Transverse colon (tissue), 4 donors: ENCODE data around the gene ROBO1. TPM values are rescaled to one million over a fixed set of nuclear protein-coding genes. Genes with fewer than 3 reads are reported as not detected.

ENCODE experiments used
- DNase-seq: peaks from one replicate; pipeline ENCODE4 v3.0.0-alpha.2; 2019
- H3K27ac ChIP-seq, 4 donors: fragments of 200-600 bp; sonication (generic); 2 replicates each; pipeline ENCODE4 v1.5.1; 2016 to 2018; ENCODE audit warnings: inconsistent platforms in 4 of 4
- H3K27me3 ChIP-seq: fragments of 200-600 bp; sonication (generic); 2 replicates; pipeline ENCODE4 v1.5.1; 2017; ENCODE audit warnings: inconsistent platforms
- H3K36me3 ChIP-seq, 4 donors: fragments of 200-600 bp; sonication (generic); 2 replicates each; pipeline ENCODE4 v1.5.1; 2017 to 2019; ENCODE audit warnings: inconsistent platforms in 4 of 4
- H3K4me1 ChIP-seq, 4 donors: fragments of 200-600 bp; sonication (generic); 2 replicates each; pipeline ENCODE4 v1.5.1; 2017 to 2020; ENCODE audit warnings: inconsistent platforms in 4 of 4
- H3K4me3 ChIP-seq, 4 donors: fragments of 200-600 bp; sonication (generic); 1 replicate in 1 of 4; 2 replicates in 3 of 4; pipeline versions ENCODE4 v1.5.1 to v1.6.1; 2017 to 2019; ENCODE audit warnings: inconsistent platforms in 4 of 4
- H3K9me3 ChIP-seq, 2 donors: fragments of 200-600 bp; sonication (generic); 2 replicates each; pipeline ENCODE4 v1.5.1; 2017 to 2019; ENCODE audit warnings: inconsistent platforms in 2 of 2
- CTCF ChIP-seq, 5 experiments: fragments of 200-600 bp in 3 of 5; fragments of 450-650 bp in 2 of 5; sonication (generic) in 3 of 5; IDR thresholded peaks; 1 replicate in 2 of 5; 2 replicates in 3 of 5; pipeline ENCODE4 v1.5.1; 2016 to 2017; ENCODE audit warnings: antibody characterized with exemption in 5 of 5, inconsistent platforms in 3 of 5, mild to moderate bottlenecking in 2 of 5, moderate library complexity in 1 of 5
- EP300 ChIP-seq: sonication (generic); formaldehyde crosslinking; IDR thresholded peaks from one replicate; pipeline ENCODE4 v1.6.1; 2017; ENCODE audit warnings: antibody characterized with exemption, low read depth
- POLR2A ChIP-seq: fragments of 450-650 bp; IDR thresholded peaks from one replicate; pipeline ENCODE4 v1.6.1; 2016; ENCODE audit warnings: antibody characterized with exemption, mild to moderate bottlenecking, moderate library complexity
- POLR2AphosphoS5 ChIP-seq, 3 donors: sonication (generic); formaldehyde crosslinking; IDR thresholded peaks; one replicate each; pipeline ENCODE4 v1.6.1; 2016; ENCODE audit warnings: antibody characterized with exemption in 3 of 3
- WGBS, 2 donors: methylation state at CpG; one replicate each; pipeline ENCODE4 v1.1.5; 2018; ENCODE audit warnings: low coverage in 1 of 2; 5-methylcytosine and 5-hydroxymethylcytosine counted together
- in situ Hi-C, 4 donors: fragments of 200-750 bp; cut with MboI; loops; one replicate each; pipeline versions ENCODE4 v1.15.0 to v1.15.1; 2017; ENCODE audit warnings: low sequenced_read_pairs in 3 of 4, low pct_ligation_motif_present in 1 of 4, low pct_unique_long_range_greater_than_20kb in 1 of 4
- intact Hi-C: fragments of 100-400 bp; cut with DNase I; formaldehyde crosslinking; loops from one replicate; pipeline ENCODE4 v1.15.1; 2023; ENCODE audit warnings: low total_unique reads
- total RNA-seq, 4 donors: library from RNA; depleted of rRNA; stranded (reverse); fragments of >200 nt; gene quantifications; one replicate each; pipeline ENCODE4 v1.1.0, GENCODE V29; 2016

Gene ROBO1
- total RNA-seq, 4 donors from 2014 or later, result 7.6 to 68.7 (median 9.1) TPM

- in situ Hi-C loops, result no loop called here
- intact Hi-C loops, result no loop called here
- H3K27me3 ChIP-seq, result peaks cover 37% of the 10 kb centered on the region
- WGBS, 2 donors, result 10 to 15% methylated on average over 7 to 23 of the region's 26 CpGs
- no peak for DNase-seq
- no peaks in the 10 kb centered on the region for H3K9me3 ChIP-seq
- peak overlapping the region in 1 of 4 donors; percentile 29 for H3K4me3 ChIP-seq
- TF ChIP-seq EP300, result no peak
- TF ChIP-seq CTCF (IDR thresholded peaks at IDR 0.05), result no peak
- TF ChIP-seq POLR2AphosphoS5 (IDR thresholded peaks at IDR 0.05), result no peak
- TF ChIP-seq POLR2A, result no peak
- H3K27ac ChIP-seq, result no peak overlapping the region
- H3K36me3 ChIP-seq, result no peaks in the 10 kb centered on the region
- no peaks in the 10 kb centered on the region for H3K4me1 ChIP-seq
Observed at GRCh38 chr3:79767194-79767904, 449 bp downstream of the ROBO1 start.

- intact Hi-C loops, result no loop called here
- no peaks in the 10 kb centered on the region for H3K36me3 ChIP-seq
- H3K4me3 ChIP-seq, result peak overlapping the region in 1 of 4 donors; percentile 29
- TF ChIP-seq POLR2A, result no peak
- no peak for TF ChIP-seq EP300
- TF ChIP-seq POLR2AphosphoS5 (IDR thresholded peaks at IDR 0.05), result no peak
- TF ChIP-seq CTCF (IDR thresholded peaks at IDR 0.05), result no peak
- no peaks in the 10 kb centered on the region for H3K4me1 ChIP-seq
- no peak for DNase-seq
- in situ Hi-C loops, result no loop called here
- peaks cover 37% of the 10 kb centered on the region for H3K27me3 ChIP-seq
- H3K9me3 ChIP-seq, result no peaks in the 10 kb centered on the region
- 9 to 27% methylated on average over 9 to 42 of the region's 42 CpGs for WGBS, 2 donors
- H3K27ac ChIP-seq, result no peak overlapping the region
Observed at GRCh38 chr3:79766496-79767193, 1.2 kb downstream of the ROBO1 start.

GRCh38 chr3:79765911-79766310 lies 1.9 kb downstream of the ROBO1 start:
- no peaks in the 10 kb centered on the region for H3K9me3 ChIP-seq
- H3K27ac ChIP-seq, result no peak overlapping the region
- in situ Hi-C loops, result no loop called here
- no peak for DNase-seq
- intact Hi-C loops, result no loop called here
- H3K4me3 ChIP-seq, result no peak overlapping the region
- no peaks in the 10 kb centered on the region for H3K36me3 ChIP-seq
- peaks cover 37% of the 10 kb centered on the region for H3K27me3 ChIP-seq
- TF ChIP-seq CTCF (IDR thresholded peaks at IDR 0.05) (no peak), POLR2A (no peak), POLR2AphosphoS5 (IDR thresholded peaks at IDR 0.05) (no peak), EP300 (no peak)
- WGBS, 2 donors, result 42 to 47% methylated on average over 5 of the region's 5 CpGs
- no peaks in the 10 kb centered on the region for H3K4me1 ChIP-seq

GRCh38 chr3:79761441-79761840 lies 6.4 kb downstream of the ROBO1 start:
- Histone ChIP-seq H3K27ac (no peak overlapping the region), H3K4me3 (no peak overlapping the region), H3K36me3 (no peaks in the 10 kb centered on the region), H3K27me3 (peaks cover 22% of the 10 kb centered on the region), H3K4me1 (no peaks in the 10 kb centered on the region), H3K9me3 (no peaks in the 10 kb centered on the region)
- WGBS, 2 donors, result 60 to 68% methylated on average over 1 of the region's 1 CpG
- no peak for DNase-seq
- intact Hi-C loops, result no loop called here
- in situ Hi-C loops, result no loop called here
- no peak for TF ChIP-seq POLR2AphosphoS5 (IDR thresholded peaks at IDR 0.05)
